DND-41 (cell line): ENCODE data around the gene NDC80.

Source experiments
- EZH2 ChIP-seq: IDR thresholded peaks from 3 replicates; pipeline ENCODE4 v1.6.1; 2012; ENCODE audit warnings: borderline replicate concordance, low read depth, mild to moderate bottlenecking, moderate library complexity, low read length, inconsistent platforms; ENCODE audit not compliant: severe bottlenecking
- TF ChIP-seq, protein P1 (sequence below): IDR thresholded peaks from 2 replicates; pipeline ENCODE4 v1.5.1; 2012; ENCODE audit warnings: borderline replicate concordance, low read length, moderate library complexity, mild to moderate bottlenecking; ENCODE audit not compliant: poor library complexity, severe bottlenecking; ENCODE audit errors: extremely low read depth

DNA sequence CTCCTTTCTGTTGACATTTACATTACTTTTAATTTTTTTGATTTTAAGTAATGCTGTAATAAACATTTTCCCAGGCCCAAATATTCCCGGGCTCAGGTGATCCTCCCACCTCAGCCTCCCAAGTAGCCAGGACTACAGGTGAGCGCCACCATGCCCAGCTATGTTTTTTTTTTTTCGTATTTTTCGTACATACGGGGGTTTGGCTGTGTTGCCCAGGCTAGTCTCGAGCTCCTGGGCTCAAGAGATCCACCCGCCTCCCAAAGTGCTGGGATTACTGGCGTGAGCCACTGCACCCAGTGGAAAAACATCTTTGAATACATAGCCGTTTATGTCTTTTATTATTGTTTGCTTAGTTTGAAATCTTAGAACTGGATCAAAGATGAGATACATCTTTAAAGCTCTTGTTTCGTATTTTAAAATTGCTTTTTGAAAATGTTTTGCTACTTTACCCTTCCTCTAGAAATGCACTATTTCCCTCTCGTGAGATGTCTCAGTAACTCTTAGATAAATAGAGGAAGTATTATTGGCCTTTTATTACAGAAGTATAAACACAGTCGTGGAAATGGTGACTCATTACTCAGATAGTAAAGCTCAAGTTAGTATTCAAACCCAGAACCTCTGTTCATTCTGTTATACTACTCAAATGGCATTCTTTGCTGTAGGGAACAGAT, 86.6 kb downstream of the NDC80 start:
- TF ChIP-seq, protein P1, sequence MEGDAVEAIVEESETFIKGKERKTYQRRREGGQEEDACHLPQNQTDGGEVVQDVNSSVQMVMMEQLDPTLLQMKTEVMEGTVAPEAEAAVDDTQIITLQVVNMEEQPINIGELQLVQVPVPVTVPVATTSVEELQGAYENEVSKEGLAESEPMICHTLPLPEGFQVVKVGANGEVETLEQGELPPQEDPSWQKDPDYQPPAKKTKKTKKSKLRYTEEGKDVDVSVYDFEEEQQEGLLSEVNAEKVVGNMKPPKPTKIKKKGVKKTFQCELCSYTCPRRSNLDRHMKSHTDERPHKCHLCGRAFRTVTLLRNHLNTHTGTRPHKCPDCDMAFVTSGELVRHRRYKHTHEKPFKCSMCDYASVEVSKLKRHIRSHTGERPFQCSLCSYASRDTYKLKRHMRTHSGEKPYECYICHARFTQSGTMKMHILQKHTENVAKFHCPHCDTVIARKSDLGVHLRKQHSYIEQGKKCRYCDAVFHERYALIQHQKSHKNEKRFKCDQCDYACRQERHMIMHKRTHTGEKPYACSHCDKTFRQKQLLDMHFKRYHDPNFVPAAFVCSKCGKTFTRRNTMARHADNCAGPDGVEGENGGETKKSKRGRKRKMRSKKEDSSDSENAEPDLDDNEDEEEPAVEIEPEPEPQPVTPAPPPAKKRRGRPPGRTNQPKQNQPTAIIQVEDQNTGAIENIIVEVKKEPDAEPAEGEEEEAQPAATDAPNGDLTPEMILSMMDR: no peak
- no peak for TF ChIP-seq EZH2
